GM12878 (cell line): Measurements from ENCODE around the gene SNX3.

Source experiments
- CEBPB ChIP-seq, 2 experiments: fragments of 150-350 bp in 1 of 2; IDR thresholded peaks; 2 replicates each; pipeline ENCODE4 v1.6.1; 2012 to 2014; ENCODE audit warnings: low read depth in 2 of 2, low read length in 2 of 2, borderline replicate concordance in 1 of 2, inconsistent platforms in 1 of 2
- CHD1 ChIP-seq: IDR thresholded peaks from 2 replicates; pipeline ENCODE4 v1.6.1; 2012; ENCODE audit warnings: low read depth, low read length, improper control_type of control experiment
- CTCF ChIP-seq, 3 experiments: IDR thresholded peaks in 2 of 3; conservative IDR thresholded peaks in 1 of 3; 2 replicates each; pipeline ENCODE4 v1.5.1; 2011; ENCODE audit warnings: low read depth in 3 of 3, low read length in 3 of 3, mild to moderate bottlenecking in 3 of 3, control low read depth in 2 of 3, moderate library complexity in 2 of 3, inconsistent platforms in 1 of 3, mixed read lengths in 1 of 3; ENCODE audit not compliant: control insufficient read depth in 2 of 3, insufficient read depth in 1 of 3; ENCODE audit errors: extremely low read depth in 1 of 3
- NFIC ChIP-seq: IDR thresholded peaks from 2 replicates; pipeline ENCODE4 v1.6.1; 2012; ENCODE audit warnings: low read depth, mild to moderate bottlenecking, inconsistent platforms, low read length, moderate library complexity
- POLR2A ChIP-seq: IDR thresholded peaks from 2 replicates; pipeline ENCODE4 v1.6.1; 2011; ENCODE audit warnings: low read depth, mild to moderate bottlenecking, low read length
- POLR2AphosphoS5 ChIP-seq: IDR thresholded peaks from 2 replicates; pipeline ENCODE4 v1.6.1; 2011; ENCODE audit warnings: mild to moderate bottlenecking, low read length, inconsistent platforms
- SKIL ChIP-seq: fragments of 450-650 bp; IDR thresholded peaks from 2 replicates; pipeline ENCODE4 v1.6.1; 2017; ENCODE audit warnings: mild to moderate bottlenecking, low read depth, inconsistent platforms; ENCODE audit not compliant: poor library complexity, severe bottlenecking
- SRF ChIP-seq, 2 experiments: IDR thresholded peaks; 2 replicates each; pipeline ENCODE4 v1.6.1; 2011; ENCODE audit warnings: low read depth in 2 of 2, low read length in 2 of 2, mild to moderate bottlenecking in 1 of 2, moderate library complexity in 1 of 2
- YY1 ChIP-seq: IDR thresholded peaks from 2 replicates; pipeline ENCODE4 v1.6.1; 2011; ENCODE audit warnings: low read depth, mild to moderate bottlenecking, low read length
- ZNF207 ChIP-seq: fragments of 450-650 bp; IDR thresholded peaks from 2 replicates; pipeline ENCODE4 v1.6.1; 2014; ENCODE audit warnings: antibody characterized with exemption, mild to moderate bottlenecking, borderline replicate concordance
- TF ChIP-seq, protein P1 (sequence below): fragments of 450-650 bp; formaldehyde crosslinking; IDR thresholded peaks from 2 replicates; pipeline ENCODE4 v1.5.0; 2022; ENCODE audit warnings: mild to moderate bottlenecking, missing genetic modification characterization

DNA sequence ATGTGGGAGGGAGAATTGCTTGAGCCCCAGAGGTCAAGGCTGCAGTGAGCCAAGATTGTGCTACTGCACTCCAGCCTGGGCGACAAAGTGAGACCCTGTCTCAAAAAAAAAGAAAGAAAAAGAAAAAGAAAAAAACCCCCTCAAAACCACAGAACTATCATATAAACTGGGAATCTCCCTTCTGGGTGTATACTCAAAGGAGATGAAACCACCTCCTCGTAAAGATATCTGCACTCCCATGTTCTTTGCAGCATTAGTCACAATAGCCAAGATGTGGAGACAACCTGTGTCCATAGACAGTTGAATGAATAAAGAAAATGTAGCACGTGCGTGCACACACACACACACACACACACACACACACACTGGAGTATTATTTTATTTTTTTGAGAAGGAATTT is 25.5 kb upstream of the SNX3 start:
- TF ChIP-seq CEBPB (IDR thresholded peaks at IDR 0.05; ENCODE audit: borderline replicate concordance in 1 of 2, low read depth in 2 of 2, low read length in 2 of 2) (no peak), ZNF207 (no peak), POLR2AphosphoS5 (no peak), POLR2A (no peak), SKIL (no peak), CHD1 (no peak), YY1 (no peak), CTCF (IDR thresholded peaks at IDR 0.05 in 2 of 3, conservative IDR thresholded peaks at IDR 0.05 in 1 of 3; ENCODE audit: control insufficient read depth in 2 of 3, extremely low read depth in 1 of 3, insufficient read depth in 1 of 3, low read depth in 3 of 3, low read length in 3 of 3) (no peak), NFIC (no peak), SRF (IDR thresholded peaks at IDR 0.05; ENCODE audit: low read depth in 2 of 2, low read length in 2 of 2) (no peak)
- TF ChIP-seq, protein P1, sequence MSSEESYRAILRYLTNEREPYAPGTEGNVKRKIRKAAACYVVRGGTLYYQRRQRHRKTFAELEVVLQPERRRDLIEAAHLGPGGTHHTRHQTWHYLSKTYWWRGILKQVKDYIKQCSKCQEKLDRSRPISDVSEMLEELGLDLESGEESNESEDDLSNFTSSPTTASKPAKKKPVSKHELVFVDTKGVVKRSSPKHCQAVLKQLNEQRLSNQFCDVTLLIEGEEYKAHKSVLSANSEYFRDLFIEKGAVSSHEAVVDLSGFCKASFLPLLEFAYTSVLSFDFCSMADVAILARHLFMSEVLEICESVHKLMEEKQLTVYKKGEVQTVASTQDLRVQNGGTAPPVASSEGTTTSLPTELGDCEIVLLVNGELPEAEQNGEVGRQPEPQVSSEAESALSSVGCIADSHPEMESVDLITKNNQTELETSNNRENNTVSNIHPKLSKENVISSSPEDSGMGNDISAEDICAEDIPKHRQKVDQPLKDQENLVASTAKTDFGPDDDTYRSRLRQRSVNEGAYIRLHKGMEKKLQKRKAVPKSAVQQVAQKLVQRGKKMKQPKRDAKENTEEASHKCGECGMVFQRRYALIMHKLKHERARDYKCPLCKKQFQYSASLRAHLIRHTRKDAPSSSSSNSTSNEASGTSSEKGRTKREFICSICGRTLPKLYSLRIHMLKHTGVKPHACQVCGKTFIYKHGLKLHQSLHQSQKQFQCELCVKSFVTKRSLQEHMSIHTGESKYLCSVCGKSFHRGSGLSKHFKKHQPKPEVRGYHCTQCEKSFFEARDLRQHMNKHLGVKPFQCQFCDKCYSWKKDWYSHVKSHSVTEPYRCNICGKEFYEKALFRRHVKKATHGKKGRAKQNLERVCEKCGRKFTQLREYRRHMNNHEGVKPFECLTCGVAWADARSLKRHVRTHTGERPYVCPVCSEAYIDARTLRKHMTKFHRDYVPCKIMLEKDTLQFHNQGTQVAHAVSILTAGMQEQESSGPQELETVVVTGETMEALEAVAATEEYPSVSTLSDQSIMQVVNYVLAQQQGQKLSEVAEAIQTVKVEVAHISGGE (CRISPR knock-in tag): no peak
